Activated CD8-positive, alpha-beta memory T cell treated with anti-CD3 and anti-CD28 coated beads, Interleukin-2, amount 50 U/mL, for 4 hours (primary cell): Measurements from ENCODE around the gene PTPRN2.
A peak's percentile ranks its signal among the peaks of the same experiment; 100 is the strongest.

ENCODE experiments used
- DNase-seq: peaks from one replicate; pipeline ENCODE4 v3.0.0-alpha.2; 2020

PTPRN2 gene

DNA sequence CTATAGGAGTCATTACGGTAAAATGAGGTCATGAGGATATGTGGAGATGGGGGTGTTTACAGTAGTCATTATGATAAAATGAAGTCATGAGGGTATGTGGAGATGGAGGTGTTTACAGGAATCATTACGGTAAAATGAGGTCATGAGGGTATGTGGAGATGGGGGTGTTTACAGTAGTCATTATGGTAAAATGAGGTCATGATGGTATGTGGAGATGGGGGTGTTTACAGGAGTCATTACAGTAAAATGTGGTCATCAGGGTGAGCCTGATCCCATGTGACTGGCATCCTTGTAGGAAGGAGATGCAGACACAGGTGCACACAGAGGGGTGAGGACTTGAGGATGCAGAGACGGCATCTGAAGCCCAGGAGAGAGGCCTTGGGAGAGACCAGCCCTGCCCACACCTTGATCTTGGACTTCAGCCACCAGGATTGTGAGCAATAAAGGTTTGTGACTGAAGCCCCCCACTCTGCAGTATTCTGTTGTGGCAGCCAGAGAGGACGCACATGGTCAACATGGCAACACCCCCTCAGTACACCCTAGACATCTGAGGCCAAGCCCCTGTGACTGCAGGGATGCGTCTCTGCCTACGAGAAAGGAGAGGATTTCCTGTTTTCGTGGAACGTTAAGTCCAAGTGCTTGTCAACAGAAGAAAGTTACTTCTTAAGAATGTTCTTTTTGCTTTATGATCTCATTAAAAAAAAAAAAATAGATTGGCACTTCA lies 706.4 kb downstream of the PTPRN2 start:
- no peak for DNase-seq

DNA sequence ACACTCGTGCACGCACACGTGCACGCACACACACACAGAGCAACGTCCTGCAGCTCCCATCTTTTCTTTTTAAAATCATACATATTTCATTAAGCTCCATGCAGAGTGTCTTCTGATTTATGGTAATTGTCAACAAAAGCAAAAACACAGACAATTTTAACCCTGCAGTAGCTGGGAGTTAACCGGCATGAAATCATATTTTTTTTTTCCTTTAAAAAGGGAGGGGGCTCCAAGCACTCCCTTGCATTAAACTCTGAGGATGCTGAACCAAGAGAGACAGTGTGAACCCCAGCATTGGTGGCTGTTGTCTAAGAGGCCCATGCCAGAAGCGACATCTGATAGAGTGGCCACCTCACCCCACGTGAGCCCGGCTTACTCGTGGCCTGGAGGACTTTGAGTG lies 708.2 kb downstream of the PTPRN2 start:
- no peak for DNase-seq

DNA sequence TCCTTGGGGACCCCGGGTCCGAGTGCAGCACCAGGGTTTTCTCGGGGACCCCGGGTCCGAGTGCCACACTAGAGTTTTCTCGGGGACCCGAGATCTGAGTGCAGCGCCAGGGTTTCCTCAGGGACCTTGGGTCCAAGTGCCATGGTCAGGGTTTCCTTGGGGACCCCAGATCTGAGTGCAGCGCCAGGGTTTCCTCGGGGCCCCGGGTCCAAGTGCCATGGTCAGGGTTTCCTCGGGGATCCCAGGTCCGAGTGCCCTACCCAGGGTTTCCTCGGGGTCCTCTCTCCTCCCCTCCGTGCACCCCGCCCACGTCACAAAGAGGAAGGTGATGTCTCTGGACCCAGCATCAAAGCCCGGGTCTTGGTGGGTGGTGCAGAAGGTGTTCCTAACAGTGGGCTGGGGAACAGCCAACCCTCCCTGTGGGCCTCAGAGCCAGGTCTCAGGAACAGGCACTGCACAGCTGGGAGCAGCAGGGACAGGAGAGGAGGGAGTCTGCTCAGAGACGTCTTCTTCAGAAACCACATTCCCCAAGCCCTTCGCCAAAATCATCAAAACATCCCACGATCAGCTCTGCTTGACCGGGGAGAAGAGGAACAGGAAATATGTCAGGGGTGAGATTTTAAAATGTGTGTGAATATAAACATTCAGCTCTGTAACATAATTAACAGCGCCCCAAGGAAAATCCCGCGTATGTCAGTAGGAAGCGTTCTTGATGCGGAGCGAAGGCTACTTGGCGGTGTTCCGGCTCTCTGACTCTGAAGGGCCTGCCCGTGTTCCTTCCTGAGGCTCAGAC lies 710.1 kb downstream of the PTPRN2 start:
- DNase-seq = no peak

DNA sequence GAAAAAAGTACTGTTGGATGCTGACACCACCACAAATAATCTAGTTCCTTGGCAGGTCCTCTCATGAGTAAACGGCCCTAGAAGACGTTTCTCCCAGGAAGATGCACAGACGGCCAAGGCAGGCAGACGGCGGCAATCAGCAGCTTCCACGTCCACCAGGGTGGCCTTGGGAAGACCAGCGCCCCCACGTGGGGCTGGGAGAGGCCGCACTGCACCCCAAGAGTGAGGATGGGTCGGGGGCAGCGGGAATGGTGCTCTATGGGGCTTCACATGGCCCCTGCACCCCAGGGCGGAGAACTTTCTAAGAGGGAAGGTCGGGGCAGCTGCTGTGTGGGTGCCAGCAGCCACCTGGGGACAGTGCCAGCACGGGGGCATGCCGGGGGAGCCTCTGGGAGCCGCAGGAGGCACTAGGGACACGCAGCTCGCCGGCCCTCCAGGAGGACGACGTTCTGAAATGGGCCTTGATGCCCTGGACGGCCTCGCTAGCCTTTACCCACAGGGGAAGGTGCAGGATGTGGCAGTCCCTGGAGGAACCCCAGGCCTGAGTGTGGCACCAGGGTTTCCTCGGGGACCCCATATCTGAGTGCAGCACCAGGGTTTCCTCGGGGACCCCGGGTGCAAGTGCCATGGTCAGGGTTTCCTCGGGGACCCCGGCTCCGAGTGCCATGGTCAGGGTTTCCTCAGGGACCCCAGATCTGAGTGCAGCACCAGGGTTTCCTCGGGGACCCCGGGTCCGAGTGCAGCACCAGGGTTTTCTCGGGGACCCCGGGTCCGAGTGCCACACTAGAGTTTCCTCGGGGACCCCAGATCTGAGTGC lies 710.9 kb downstream of the PTPRN2 start:
- no peak for DNase-seq

DNA sequence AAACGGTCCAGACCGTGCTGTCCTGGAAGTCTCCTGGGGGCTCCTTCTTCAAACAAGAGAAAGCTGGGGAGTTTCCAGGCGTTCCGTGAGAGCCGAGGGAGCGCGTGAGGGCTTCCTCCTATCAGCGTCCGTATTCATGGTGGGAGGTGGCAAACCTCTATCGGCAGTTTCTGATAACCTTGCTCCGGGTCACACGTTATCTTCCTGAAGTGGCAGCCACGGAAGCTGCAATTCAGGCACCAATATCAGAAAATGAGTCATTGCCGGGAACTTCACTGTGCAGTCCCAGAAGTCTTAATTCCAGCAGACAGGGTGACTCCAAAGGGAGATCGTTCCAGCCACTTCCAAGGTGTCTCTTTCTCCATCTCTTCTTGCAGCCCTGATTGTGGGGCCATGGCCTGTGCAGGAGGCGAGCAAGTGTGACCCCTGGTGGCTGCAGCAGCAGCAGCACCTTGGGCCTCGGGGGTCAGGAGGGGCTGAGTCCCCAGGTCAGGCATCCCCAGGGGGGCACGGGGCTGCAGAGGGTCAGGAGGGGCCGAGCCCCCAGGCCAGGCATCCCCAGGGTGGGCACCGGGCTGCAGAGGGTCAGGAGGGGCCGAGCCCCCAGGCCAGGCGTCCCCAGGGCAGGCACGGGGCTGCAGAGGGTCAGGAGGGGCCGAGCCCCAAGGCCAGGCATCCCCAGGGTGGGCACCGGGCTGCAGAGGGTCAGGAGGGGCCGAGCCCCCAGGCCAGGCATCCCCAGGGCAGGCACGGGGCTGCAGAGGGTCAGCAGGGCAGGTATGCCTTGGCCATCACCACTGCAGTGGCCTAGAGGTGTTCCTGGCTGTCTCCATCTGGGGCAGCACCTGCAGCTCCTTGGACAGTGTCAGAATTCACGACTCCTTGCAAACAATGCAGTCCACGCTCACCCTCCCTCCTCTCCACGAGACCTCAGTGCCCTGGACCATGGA lies 712.1 kb downstream of the PTPRN2 start:
- peak; percentile 49 for DNase-seq

DNA sequence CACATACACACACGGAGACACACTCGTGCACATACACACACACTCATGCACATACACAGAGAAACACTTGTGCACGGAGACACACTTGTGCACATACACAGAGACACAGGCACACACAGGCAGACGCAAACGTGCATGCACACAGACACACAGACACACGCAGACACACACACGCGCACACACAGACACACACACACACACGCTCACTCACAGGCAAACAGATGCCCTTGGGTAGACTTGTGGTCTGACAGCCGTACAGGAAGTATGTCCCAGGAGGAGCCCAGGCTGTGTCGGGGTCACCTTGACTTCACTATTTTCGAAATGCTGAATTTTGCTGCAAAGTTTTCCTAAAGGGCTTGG lies 712.8 kb downstream of the PTPRN2 start:
- no peak for DNase-seq

DNA sequence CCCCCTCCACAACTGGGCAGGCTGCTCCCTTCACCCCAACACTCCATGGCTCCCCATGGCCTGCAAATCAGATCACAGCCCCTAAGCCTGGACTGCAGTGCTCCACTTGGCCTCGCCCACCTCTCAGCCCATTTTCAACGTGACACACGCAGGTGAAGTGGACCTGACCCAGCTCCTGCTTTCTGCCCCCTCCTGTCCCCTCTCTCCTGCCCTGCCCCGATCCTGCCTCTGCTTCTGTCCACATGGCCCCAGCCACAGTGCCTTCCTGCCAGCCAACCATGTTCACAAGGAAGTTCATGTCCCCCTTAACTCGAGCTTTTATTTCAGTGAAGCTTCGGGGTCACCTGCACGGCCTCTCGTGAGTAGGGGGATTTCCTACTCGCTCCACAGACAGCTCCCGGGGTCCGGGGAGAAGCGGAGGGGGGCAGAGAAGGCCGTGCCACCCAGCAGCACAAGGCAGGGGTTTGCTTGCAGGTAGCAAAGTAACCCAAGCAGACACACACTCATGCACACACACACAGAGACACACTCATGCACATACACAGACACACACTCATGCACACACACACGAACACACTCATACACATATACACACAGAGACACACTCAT lies 713.3 kb downstream of the PTPRN2 start:
- no peak for DNase-seq

DNA sequence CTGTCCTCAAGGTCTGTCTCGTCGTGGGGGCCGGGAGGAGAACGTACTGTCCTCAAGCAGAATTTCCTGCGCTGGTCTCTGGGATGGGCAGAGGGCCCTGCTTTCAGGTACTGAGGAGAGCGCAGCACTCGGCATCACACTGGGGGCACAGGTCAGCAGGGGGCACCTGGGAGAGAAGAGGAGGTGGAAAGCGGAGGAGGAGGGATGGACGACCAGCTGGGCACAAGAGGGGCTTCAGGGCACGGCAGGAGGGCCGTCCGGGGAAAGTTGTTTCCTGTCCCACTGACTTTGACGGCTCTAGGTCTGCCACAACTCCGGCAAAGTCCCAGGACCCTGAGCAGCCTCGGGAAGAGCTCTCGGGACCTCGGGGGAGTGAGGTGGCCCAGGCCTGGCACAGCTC lies 714.0 kb downstream of the PTPRN2 start:
- no peak for DNase-seq

DNA sequence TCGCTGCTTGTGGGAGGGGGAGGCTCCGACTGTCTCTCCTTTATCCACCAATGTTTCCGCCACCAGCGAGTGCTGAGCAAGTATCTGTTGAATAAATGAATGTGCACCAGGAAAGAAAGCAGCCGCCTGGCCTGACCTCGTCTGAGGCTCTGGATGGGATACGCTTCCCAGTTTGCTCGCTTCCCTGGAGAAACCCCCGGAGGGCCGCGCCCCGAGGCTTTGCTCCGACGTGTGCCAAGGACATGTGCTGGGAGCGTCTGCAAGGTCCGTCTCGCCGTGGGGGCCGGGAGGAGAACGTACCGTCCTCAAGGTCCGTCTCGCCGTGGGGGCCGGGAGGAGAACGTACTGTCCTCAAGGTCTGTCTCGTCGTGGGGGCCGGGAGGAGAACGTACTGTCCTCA lies 714.4 kb downstream of the PTPRN2 start:
- no peak for DNase-seq

DNA sequence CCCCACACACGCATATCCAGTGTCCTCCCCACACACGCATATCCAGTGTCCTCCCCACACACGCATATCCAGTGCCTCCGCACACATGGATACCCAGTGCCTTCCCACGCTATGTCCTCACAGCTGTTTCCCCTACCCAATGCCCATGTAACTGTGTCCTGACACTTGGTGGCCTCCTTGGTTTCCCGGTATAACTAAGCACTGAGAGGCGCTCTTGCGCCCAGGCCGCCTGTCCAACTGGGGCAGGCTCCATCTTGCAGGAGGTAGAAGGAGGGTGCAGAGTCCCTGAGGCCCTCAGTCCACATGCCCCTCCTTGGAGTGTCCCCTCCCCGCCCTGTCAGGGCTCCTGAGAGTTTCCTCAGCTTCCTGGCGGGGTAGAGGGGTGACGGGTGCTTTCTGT lies 715.2 kb downstream of the PTPRN2 start:
- no peak for DNase-seq

DNA sequence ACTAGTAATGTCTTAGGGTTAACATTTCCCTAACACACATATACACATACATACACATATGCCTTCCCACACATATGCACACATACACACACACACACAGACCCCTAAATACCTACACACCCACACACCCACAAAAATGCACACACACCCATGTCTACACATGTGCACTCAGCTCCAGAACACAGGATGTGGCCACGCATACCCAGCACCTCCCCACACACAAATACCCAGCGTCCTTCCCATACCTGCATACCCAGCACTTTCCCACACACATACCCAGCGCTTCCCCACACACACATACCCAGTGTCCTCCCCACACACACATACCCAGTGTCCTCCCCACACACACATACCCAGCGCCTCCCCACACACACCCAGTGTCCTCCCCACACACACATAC lies 715.9 kb downstream of the PTPRN2 start:
- no peak for DNase-seq

DNA sequence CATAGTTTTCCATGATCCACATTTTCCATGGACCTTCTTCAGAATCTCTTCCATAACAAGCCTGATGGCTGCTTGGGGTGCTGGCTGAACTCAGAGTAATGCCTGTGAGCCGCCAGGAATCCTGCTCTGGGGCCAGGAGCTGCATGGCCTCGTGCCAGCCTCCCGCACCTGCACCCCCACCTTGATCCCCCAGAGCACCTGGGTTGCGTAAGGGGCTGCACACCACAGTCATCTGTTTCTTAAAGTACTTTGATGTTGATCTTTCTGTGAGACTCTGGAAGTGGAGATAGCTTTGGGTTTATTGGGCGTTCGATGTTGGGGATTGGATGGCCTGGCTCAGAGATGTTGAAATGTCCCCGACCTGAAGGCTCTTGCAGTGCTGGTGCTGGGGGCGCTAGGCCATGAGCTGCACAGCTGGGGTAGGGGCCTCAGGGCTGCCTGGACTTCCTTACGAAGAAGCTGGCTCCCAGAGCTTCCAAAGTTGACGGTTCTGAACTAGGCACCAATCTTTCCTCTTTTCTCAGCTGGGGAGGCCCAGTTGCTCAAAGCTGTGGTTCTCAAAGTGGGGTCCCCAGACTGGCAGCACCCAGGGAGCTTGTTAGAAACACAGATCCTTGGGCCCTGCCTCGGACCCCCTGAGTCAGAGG lies 716.9 kb downstream of the PTPRN2 start:
- DNase-seq = no peak

DNA sequence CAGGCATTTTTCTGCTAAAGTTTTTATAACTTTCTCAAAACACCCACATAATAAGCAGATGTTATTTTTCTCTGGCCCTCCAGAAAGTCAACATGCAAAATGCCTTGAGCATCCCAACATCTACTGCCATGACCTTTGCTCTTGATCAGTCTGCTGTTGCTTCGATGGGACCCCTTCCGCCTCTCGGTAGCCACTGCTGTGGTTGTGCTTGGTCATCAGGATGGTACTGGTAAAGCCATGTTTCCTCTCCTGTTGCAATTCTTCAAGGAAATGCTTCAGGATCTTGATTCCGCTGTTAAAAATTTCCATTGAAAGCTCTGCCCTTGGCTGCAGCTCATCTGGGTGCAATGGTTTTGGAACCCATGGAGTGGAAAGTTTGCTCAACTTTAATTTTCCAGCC lies 717.8 kb downstream of the PTPRN2 start:
- DNase-seq = no peak

DNA sequence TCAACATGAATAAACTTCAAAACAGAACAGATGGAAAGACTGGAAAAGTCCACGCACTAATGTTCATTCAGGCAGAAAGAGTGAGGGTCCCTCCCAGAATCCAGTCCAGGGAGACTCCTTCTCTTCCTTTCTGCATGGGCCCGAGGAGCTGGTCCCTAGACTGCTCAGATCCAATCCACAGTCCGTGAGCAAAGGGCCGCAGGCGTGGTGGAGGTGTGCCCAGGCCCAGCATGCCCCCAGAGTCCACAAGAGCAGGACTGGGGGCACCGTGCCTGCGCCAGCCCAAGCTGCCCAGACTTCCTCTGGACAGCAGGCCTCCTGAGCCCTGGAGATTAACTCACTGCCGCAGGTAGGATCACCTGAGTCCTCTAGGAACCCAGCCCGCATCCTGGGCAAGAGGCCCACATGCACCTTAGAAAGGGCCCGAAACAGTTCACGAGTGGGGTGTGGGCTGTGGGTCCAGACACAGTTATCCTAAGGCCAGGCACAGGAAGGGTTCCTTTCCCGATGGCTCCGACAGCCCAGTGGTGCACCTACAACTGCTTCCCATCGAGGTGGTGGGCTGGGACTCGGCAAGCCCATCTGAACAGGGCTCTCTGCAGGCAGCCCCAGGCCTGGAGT lies 719.8 kb downstream of the PTPRN2 start:
- DNase-seq = no peak

DNA sequence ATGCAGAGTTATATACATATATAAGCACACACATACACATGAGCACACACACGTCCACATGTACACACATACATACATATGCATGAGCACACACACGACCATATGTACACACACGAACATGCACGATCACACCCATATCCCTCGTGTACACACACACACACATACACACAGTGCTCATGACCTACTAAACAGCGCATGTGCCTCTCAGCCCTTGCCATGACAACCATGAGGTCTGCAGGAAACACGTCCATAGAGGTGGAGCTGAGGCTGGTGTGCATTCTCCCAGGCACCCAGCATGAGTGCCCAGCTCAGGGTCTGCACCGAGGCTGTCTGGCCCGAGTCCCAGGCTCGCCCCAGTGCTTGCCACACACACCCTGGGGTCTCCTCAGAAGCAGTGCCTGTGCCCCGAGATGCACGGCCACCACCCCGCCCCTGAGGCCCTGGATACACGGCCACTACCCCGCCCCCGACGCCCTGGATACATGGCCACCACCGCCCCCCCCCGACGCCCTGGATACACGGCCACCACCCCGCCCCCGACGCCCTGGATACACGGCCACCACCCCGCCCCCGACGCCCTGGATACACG lies 721.2 kb downstream of the PTPRN2 start:
- no peak for DNase-seq

DNA sequence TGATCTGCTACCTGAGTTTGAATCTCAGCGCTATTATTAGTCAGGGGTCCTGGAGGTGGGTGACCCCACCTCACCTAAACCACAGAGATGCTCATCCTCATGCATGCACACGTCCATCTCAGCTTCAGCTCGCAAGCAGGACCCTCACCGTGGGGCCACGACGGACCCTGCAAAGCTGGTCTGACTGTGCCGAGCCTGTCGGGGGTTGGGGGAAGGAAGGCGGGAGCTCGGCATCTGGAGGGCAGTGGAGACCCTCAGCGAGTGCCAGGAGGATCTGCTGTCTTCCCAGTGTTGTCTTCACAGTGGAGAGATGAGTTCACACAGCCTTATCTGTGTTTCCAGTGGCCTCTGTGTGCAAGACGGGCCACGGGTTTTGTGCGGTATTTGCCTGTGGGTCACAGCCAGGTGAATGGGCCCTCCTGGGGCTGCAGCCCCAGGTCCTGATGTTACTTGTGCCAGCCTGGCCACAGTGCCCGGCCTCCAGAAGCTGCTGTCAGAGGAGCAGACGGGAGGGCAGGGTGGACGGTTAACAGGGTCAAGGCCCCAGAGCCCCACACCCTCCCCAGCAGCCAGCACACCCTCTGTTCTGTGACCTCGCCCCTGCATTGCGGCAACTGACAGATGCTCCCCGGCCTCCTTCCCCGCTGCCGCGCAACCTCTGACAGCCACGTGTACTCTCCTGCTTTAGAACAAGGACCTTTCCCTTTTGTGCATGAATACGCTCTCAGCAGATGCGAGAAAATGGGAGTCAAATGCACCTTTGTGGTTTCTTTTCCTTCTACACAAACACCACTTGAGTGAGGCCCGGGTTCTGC lies 722.1 kb downstream of the PTPRN2 start:
- no peak for DNase-seq

DNA sequence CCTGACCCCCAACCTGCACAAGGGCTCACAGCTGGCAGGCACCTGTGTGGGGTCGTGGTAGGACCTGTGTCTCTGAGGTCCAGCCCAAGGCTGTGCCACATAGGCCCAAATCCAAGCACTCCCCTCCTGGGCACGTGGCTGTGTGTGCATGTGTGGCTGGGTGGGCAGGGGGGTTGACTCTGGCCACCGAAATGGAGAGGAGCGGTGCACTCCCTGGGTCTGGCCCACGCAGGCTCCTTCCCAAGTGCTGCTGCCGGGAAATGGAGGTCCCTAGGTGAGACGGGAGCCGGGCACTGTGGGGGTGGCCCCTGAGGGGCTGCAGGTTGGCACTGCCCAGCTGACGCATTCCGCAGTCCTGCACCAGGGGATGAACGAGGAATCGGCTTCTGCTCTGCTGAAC lies 722.7 kb downstream of the PTPRN2 start:
- no peak for DNase-seq

DNA sequence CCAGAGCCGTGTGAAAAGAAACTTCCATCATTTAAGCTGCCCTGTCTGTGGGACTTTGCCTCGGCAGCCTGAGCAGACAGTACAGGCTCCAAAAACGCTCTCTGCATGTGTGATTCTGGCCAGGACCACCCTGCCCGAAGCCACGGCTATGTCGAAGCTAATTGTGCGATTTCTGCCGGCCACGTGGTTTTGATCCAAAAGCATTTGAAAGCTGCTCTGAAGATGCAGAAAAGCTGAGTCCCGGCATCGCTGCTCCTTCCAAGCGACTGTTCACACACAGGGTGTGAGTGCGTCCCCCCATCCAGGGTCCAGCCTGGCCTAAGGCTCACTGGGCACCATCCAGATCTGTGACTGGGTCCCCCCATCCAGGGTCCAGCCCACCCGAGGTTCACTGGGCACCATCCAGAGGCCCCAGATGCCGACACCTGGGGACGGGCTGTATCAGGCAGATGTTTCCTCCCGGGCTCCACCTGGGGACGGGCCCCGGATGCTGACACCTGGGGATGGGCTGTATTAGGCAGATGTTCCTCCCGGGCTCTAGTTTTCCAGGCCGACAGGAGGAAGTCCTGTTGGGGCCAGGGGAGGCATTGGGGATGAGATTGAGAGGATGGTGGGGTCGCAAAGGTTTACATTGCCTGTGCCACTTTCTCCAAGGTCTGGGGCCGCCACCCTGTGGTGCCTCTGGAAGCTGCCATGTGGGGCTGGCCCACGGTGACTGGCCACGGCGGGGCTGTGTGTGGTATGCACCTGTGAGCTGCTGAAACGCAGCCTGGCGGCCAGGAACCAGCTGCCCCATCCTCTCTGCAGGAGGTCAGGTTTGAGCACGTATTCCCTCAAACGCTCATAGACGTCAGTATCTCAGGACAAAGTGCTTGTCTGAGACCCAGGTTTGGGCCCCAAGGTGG lies 723.5 kb downstream of the PTPRN2 start:
- DNase-seq = no peak

DNA sequence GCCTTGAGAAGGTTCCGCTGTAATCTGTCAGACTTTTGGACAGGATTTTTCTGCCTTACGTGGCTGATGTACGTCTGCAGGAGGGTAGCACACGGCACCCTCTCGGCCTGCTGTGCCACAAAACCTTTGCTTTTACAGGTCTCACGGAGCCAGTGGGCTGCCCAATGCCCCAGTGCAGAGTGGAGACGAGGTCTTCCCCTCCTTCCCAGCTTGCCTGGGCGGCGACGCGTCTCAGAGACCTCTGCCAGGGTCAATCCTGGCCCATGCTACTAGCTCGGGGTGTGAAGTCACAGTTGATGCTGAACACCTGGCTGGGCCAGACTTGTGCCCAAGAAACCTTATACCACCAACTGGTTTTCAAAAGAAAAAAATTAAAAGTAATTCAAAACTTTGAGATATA lies 724.4 kb downstream of the PTPRN2 start:
- no peak for DNase-seq
